ENCODE measurements around the gene MLYCD.

DNA sequence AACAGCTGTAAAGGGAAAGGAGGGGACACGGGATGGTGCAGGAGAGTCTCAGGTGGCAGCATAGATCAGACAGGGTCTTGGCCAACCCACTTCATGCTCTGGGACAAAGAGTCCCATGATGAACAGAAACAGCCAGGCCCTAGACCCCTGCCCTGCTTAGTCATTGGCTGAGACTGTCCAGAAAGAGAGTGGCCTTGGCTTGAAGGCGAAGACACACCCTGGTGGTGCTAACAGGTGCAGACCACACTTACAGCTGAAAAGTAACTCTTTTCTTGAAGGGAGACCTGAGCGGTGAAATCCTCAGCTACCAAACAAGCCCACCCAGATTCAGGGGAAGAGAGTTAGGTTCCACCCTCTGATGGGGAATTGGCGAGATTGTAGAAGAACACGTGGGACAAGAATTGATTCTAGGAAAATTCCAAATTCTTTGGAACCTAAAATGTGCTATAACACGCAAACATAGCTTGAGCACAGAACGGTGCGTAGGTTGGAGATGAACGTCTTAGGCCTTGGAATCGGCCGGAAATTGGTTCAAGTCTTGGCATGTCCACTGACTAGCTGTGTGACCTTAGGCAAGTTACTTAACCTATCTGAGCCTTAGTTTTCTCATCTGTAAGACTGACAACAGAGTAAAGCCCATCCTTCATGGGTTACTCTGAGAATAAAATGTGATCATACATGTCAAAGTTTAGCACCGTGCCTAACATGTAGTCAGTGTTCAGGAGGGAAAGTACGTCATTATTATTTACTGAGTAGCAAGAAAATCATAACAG is 12.5 kb upstream of the MLYCD start:
- TF ChIP-seq CTCF (IDR thresholded peaks at IDR 0.05 in 2 of 3, conservative IDR thresholded peaks at IDR 0.05 in 1 of 3; ENCODE audit: control insufficient read depth in 2 of 3, extremely low read depth in 1 of 3, insufficient read depth in 1 of 3, low read depth in 3 of 3, low read length in 3 of 3) (no peak), CHD4 (IDR thresholded peaks at IDR 0.05) (no peak)

Data from GM12878 (cell line).